CD4-positive, alpha-beta T cell treated with Interleukin-4 for 4 hours (primary cell): ENCODE results near the gene WFDC1.

Source experiments
- DNase-seq: peaks from one replicate; pipeline ENCODE4 v3.0.0-alpha.2; 2020

Gene WFDC1

GRCh38 chr16:84274515-84274914, 20.2 kb upstream of the WFDC1 start:
- no peak for DNase-seq

GRCh38 chr16:84275585-84276151, 19.0 kb upstream of the WFDC1 start:
- DNase-seq = no peak

GRCh38 chr16:84277244-84277823, 17.3 kb upstream of the WFDC1 start:
- peak; percentile 64 for DNase-seq

- DNase-seq = no peak
Measured at GRCh38 chr16:84278333-84278732, 16.3 kb upstream of the WFDC1 start.

- no peak for DNase-seq
Measured at GRCh38 chr16:84278968-84279367, 15.7 kb upstream of the WFDC1 start.

- no peak for DNase-seq
Measured at GRCh38 chr16:84279881-84280280, 14.8 kb upstream of the WFDC1 start.

GRCh38 chr16:84281074-84281473, 13.6 kb upstream of the WFDC1 start:
- no peak for DNase-seq

- DNase-seq = no peak
Measured at GRCh38 chr16:84282533-84282932, 12.1 kb upstream of the WFDC1 start.

- no peak for DNase-seq
Measured at GRCh38 chr16:84283314-84284153, 11.1 kb upstream of the WFDC1 start.

GRCh38 chr16:84284154-84284722, 10.4 kb upstream of the WFDC1 start:
- DNase-seq = no peak

- DNase-seq = no peak
Measured at GRCh38 chr16:84286578-84287240, 8.0 kb upstream of the WFDC1 start.

- DNase-seq = no peak
Measured at GRCh38 chr16:84288902-84289301, 5.8 kb upstream of the WFDC1 start.

GRCh38 chr16:84291226-84291625, 3.5 kb upstream of the WFDC1 start:
- DNase-seq = no peak

- DNase-seq = no peak
Measured at GRCh38 chr16:84292011-84292410, 2.7 kb upstream of the WFDC1 start.

- DNase-seq = no peak
Measured at GRCh38 chr16:84293406-84293805, 1.3 kb upstream of the WFDC1 start.

- DNase-seq = no peak
Measured at GRCh38 chr16:84294117-84294516, 561 bp upstream of the WFDC1 start.

- no peak for DNase-seq
Measured at GRCh38 chr16:84295203-84295860, 654 bp downstream of the WFDC1 start.

GRCh38 chr16:84298376-84298899, 3.8 kb downstream of the WFDC1 start:
- DNase-seq = no peak

GRCh38 chr16:84299734-84300440, 5.2 kb downstream of the WFDC1 start:
- no peak for DNase-seq

GRCh38 chr16:84302111-84302954, 7.7 kb downstream of the WFDC1 start:
- DNase-seq = no peak

- DNase-seq = no peak
Measured at GRCh38 chr16:84303023-84303422, 8.3 kb downstream of the WFDC1 start.
